ENCODE data around the gene AHSP.

GRCh38 chr16:31537362-31538242 is 9.9 kb downstream of the AHSP start:
- TF ChIP-seq MAX (IDR thresholded peaks at IDR 0.05; ENCODE audit: low read depth, low read length) (no peak), JUND (IDR thresholded peaks at IDR 0.05; ENCODE audit: low read depth, low read length) (no peak)

Data from GM12878 (cell line).